ENCODE measurements around the gene DOCK4. TPM values are rescaled to one million over a fixed set of nuclear protein-coding genes. Genes with fewer than 3 reads are reported as not detected.

Gene DOCK4
- total RNA-seq, 2 donors from 2014 or later: 6.5 to 11.1 TPM

DNA sequence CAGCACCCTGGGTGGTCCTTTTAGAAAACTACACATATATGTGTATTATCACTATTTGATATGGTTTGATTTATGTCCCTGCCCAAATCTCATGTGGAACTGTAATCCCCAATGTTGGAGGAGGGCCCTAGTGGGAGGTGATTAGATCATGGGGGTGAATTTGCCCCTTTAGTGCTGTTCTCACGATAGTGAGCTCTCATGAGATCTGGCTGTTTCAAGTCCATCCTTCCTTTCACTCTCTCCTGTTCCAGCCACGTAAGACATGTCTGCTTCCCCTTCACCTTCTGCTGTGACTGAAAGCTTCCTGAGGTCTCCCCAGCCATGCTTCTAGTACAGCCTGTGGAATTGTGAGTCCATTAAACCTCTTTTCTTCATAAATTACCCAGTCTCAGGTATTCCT, 37.3 kb downstream of the DOCK4 start:
- H3K9ac ChIP-seq (ENCODE audit: low read depth in 2 of 2, low read length in 2 of 2): no peak overlapping the region
- H3K27ac ChIP-seq: no peak overlapping the region
- no peaks in the 10 kb centered on the region for H3K27me3 ChIP-seq
- H3K4me3 ChIP-seq: no peak overlapping the region
- intact Hi-C loops (cut with DNase I): no loop called here
- H3K9me3 ChIP-seq: no peaks in the 10 kb centered on the region
- TF ChIP-seq, protein P1, sequence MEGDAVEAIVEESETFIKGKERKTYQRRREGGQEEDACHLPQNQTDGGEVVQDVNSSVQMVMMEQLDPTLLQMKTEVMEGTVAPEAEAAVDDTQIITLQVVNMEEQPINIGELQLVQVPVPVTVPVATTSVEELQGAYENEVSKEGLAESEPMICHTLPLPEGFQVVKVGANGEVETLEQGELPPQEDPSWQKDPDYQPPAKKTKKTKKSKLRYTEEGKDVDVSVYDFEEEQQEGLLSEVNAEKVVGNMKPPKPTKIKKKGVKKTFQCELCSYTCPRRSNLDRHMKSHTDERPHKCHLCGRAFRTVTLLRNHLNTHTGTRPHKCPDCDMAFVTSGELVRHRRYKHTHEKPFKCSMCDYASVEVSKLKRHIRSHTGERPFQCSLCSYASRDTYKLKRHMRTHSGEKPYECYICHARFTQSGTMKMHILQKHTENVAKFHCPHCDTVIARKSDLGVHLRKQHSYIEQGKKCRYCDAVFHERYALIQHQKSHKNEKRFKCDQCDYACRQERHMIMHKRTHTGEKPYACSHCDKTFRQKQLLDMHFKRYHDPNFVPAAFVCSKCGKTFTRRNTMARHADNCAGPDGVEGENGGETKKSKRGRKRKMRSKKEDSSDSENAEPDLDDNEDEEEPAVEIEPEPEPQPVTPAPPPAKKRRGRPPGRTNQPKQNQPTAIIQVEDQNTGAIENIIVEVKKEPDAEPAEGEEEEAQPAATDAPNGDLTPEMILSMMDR (IDR thresholded peaks at IDR 0.05): no peak
- no peaks in the 10 kb centered on the region for H3K36me3 ChIP-seq
- DNase-seq: no peak
- H3K4me1 ChIP-seq: no peaks in the 10 kb centered on the region

DNA sequence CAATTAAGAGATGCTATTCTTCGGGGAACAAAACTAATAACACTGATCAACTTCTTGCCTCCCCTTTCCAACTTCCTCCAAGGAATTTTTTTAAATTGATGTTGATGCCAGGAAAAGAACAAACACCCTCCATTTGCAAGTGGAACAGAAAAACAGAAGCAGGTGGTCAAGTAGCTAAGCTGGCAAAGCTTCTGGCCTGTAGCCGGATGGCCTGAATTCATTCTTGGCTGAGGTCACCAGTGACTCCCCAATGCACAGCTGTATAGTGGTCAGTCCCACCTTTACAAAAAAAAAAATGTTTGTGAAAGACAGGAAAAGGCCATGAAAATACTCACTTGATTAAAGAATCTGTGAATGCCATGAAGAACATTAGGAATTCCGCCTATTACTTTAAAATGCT, 39.1 kb downstream of the DOCK4 start:
- DNase-seq: no peak
- Histone ChIP-seq H3K9me3 (no peaks in the 10 kb centered on the region), H3K4me1 (no peaks in the 10 kb centered on the region), H3K4me3 (no peak overlapping the region), H3K36me3 (no peaks in the 10 kb centered on the region), H3K27me3 (no peaks in the 10 kb centered on the region), H3K27ac (no peak overlapping the region), H3K9ac (ENCODE audit: low read depth in 2 of 2, low read length in 2 of 2) (no peak overlapping the region)
- intact Hi-C loops (cut with DNase I): no loop called here
- TF ChIP-seq, protein P1 (IDR thresholded peaks at IDR 0.05): no peak

DNA sequence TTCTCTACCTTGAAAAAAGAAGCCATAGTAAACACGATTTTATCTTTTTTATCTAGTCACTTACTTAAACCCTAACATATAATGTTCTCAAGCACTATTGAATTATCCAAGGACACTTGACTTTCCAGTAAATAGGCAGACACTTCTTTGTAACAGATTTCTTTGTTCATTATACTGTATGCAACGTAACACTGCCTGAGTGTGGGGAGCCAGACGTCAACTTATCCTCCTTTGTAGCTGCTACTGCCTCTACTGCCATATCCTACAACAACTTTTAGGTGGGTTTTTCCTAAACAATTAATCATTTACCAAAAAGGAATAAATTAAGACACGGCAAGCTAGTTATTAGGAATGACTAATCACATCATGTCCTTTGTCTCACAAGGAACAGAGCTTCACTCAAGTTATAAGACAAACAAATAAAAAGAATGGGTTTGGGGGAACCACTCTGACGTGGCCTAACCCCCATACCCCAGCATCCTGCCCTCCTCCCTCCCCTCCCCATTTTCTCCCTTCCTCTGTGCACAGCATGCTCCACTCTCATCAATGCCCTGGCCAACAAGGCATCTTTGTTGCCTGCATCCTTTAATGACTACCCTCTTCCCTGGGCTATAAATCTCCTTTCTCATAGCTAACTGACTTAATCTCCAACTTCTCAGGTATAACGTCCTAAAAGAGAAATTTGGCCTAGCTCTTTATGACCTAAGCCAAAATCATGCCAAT, 43.3 kb downstream of the DOCK4 start:
- intact Hi-C loops (cut with DNase I): no loop called here
- Histone ChIP-seq H3K9ac (ENCODE audit: low read depth in 2 of 2, low read length in 2 of 2) (no peak overlapping the region), H3K27me3 (no peaks in the 10 kb centered on the region)

DNA sequence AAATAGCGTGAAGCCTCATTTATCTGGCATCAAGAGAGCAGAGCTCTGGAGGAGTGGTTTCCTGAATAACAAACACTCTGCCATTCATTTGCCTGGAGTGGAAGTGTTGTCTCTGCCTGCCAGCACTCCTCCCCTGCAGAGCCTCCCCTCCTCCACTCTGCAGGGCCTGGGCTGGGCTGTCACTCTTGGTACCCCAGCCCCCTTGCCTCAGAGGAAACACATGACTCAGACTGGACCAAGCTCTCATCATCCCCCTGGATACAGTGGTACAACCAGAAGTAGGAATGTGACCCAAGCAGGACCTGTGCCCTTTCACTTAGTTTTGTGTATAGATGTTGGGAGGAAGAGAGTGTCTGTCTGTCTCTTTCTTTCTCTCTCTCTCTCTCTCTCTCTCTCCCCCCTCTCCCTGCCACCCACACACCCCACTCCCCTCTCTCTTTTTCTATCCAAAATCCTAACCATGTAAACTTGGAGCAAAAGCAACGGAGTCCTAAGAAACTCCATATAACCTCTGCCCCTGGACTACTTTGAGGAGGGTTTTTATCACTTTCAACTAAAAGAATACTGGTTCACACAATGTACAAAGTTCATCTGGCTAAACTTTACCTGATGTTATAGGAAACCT, 43.9 kb downstream of the DOCK4 start:
- Histone ChIP-seq H3K9ac (ENCODE audit: low read depth in 2 of 2, low read length in 2 of 2) (no peak overlapping the region), H3K4me3 (no peak overlapping the region), H3K9me3 (no peaks in the 10 kb centered on the region), H3K4me1 (no peaks in the 10 kb centered on the region), H3K36me3 (no peaks in the 10 kb centered on the region), H3K27ac (no peak overlapping the region), H3K27me3 (no peaks in the 10 kb centered on the region)
- intact Hi-C loops (cut with DNase I): no loop called here
- TF ChIP-seq, protein P1 (IDR thresholded peaks at IDR 0.05): no peak
- no peak for DNase-seq

More for the DNA sequence above, 43.3 kb downstream of the DOCK4 start:
- Histone ChIP-seq H3K36me3 (no peaks in the 10 kb centered on the region), H3K4me3 (no peak overlapping the region), H3K27ac (no peak overlapping the region), H3K4me1 (no peaks in the 10 kb centered on the region), H3K9me3 (no peaks in the 10 kb centered on the region)
- TF ChIP-seq, protein P1 (IDR thresholded peaks at IDR 0.05): no peak
- no peak for DNase-seq

DNA sequence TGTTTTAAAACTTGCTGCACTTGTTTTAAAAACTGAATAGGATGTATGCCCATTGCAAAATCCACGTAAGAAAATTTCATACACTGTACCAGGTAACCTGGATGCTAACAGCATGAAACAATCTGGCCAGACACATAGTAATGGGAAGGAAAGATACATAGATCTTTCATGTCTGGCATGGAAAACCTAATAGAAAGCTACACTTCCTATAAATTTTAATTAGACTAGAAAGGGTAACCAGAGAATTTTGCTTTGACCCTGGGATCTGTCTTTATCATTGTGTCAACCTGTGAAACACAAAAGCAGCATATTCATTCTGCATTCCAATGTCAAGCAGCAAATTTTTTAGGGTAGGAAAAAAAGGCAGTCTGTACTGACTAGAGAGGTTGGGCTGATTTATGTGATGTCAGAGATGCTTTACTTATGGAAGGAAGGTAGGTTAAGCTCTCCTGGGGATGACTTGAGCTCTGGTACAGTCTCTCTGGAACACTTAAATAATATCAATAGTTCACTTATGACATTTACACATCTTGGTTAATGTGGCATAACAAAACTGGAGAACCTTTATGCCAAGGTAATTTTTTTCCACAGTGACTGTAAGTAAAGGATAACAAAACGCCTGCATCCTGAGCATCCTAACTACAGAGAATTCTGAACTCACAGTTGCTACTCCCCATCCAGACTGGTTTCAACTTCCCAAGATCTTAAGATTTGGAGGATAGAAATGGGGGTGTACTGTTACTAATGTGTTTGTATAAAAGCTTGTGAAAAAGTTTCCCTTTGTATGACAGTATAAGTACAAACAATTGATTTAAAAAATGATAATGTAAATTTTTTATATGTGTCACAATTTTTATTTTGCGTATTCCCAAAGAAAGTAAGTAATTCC, 44.7 kb downstream of the DOCK4 start:
- H3K9ac ChIP-seq (ENCODE audit: low read depth in 2 of 2, low read length in 2 of 2): no peak overlapping the region
- no peaks in the 10 kb centered on the region for H3K4me1 ChIP-seq
- intact Hi-C loops (cut with DNase I): no loop called here
- H3K36me3 ChIP-seq: no peaks in the 10 kb centered on the region
- no peak overlapping the region for H3K4me3 ChIP-seq
- H3K9me3 ChIP-seq: no peaks in the 10 kb centered on the region
- TF ChIP-seq, protein P1 (IDR thresholded peaks at IDR 0.05): no peak
- no peaks in the 10 kb centered on the region for H3K27me3 ChIP-seq
- DNase-seq: no peak
- H3K27ac ChIP-seq: no peak overlapping the region

Measured in colonic mucosa (tissue), 4 donors.